ENCODE measurements around the gene ATRN.

ATRN gene

GRCh38 chr20:3553663-3554062, 82.8 kb downstream of the ATRN start:
- no peak overlapping the region for H3K4me3 ChIP-seq (ENCODE audit: low read depth, low read length)
- DNase-seq (ENCODE audit: low read depth) = no peak
- TF ChIP-seq, protein P1, sequence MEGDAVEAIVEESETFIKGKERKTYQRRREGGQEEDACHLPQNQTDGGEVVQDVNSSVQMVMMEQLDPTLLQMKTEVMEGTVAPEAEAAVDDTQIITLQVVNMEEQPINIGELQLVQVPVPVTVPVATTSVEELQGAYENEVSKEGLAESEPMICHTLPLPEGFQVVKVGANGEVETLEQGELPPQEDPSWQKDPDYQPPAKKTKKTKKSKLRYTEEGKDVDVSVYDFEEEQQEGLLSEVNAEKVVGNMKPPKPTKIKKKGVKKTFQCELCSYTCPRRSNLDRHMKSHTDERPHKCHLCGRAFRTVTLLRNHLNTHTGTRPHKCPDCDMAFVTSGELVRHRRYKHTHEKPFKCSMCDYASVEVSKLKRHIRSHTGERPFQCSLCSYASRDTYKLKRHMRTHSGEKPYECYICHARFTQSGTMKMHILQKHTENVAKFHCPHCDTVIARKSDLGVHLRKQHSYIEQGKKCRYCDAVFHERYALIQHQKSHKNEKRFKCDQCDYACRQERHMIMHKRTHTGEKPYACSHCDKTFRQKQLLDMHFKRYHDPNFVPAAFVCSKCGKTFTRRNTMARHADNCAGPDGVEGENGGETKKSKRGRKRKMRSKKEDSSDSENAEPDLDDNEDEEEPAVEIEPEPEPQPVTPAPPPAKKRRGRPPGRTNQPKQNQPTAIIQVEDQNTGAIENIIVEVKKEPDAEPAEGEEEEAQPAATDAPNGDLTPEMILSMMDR (conservative IDR thresholded peaks at IDR 0.05; ENCODE audit: low read depth, low read length) = no peak

DNA sequence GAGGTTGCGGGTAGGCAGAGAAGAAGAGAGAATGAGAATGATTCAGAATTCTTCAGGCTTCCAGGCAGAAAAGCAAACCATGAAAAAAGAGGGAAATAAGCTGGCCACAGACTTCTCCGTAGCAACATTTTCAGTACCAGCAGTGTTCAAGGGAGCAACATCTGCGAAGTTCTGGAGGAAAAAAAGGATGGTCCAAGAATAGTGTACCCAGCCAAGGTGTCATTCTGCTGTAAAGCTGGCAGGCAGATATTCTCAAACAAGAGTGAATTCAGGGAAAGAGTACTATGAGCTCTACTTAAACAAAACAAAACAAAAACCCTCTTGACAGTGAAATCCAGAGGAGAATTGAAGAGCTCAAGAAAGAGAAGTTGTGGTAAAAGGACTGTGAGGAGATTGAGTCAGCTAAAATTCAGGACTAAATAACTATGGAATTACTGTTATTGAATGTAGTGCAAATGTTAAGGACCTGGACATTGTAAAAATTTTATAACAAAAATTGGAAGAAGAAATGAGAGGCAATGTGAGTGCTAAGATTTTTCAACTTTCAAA, 86.5 kb downstream of the ATRN start:
- TF ChIP-seq, protein P1 (conservative IDR thresholded peaks at IDR 0.05; ENCODE audit: low read depth, low read length) = no peak
- H3K4me3 ChIP-seq (ENCODE audit: low read depth, low read length) = no peak overlapping the region
- DNase-seq (ENCODE audit: low read depth) = no peak

- no peak overlapping the region for H3K4me3 ChIP-seq (ENCODE audit: low read depth, low read length)
- DNase-seq (ENCODE audit: low read depth) = no peak
- TF ChIP-seq, protein P1 (conservative IDR thresholded peaks at IDR 0.05; ENCODE audit: low read depth, low read length) = no peak
These were observed 88.4 kb downstream of the ATRN start for GRCh38 chr20:3559231-3559630.

DNA sequence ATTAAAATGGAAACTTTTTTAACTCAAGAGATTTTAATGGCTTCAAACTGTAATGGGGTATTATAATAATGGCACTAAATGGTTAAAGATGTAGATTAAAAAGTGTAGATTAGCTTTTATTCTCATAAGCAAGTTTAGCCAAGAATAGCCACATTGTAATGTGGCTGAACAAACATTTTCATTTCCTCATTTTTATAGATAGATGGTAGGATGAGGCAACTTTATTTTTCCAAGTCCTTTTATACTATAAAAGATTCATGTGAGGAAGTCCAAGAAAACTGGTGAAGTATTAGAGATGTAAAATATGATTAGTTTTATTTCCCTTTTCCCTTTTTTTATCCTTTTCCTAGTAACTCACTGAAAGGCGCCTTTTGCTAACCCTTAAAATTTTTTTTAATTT, 88.8 kb downstream of the ATRN start:
- H3K4me3 ChIP-seq (ENCODE audit: low read depth, low read length) = no peak overlapping the region
- TF ChIP-seq, protein P1 (conservative IDR thresholded peaks at IDR 0.05; ENCODE audit: low read depth, low read length) = no peak
- no peak for DNase-seq (ENCODE audit: low read depth)

GRCh38 chr20:3560162-3560561, 89.3 kb downstream of the ATRN start:
- TF ChIP-seq, protein P1 (conservative IDR thresholded peaks at IDR 0.05; ENCODE audit: low read depth, low read length) = no peak
- H3K4me3 ChIP-seq (ENCODE audit: low read depth, low read length) = no peak overlapping the region
- DNase-seq (ENCODE audit: low read depth) = no peak

- TF ChIP-seq, protein P1 (conservative IDR thresholded peaks at IDR 0.05; ENCODE audit: low read depth, low read length) = no peak
- no peak for DNase-seq (ENCODE audit: low read depth)
These were observed 89.8 kb downstream of the ATRN start for GRCh38 chr20:3560578-3560977.

DNA sequence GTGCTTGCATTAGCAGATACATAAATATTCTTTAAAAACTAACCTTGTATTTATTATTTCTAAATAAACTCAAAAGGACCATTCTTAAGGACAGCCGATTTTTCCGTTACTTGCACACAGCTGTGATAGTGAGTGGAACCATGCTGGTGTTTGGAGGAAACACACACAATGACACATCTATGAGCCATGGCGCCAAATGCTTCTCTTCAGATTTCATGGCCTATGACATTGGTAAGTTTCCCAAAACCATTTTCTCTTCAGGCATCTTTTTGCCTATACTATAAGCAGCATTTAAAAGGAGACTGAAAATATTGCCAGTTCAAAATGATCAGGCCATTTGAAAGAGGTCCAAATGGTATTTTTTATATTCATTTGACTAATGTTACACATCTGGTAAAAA, 92.3 kb downstream of the ATRN start:
- TF ChIP-seq, protein P1 (conservative IDR thresholded peaks at IDR 0.05; ENCODE audit: low read depth, low read length) = no peak
- no peak overlapping the region for H3K4me3 ChIP-seq (ENCODE audit: low read depth, low read length)
- peak; percentile 25 for DNase-seq (ENCODE audit: low read depth)

More at GRCh38 chr20:3560578-3560977, 89.8 kb downstream of the ATRN start:
- H3K4me3 ChIP-seq (ENCODE audit: low read depth, low read length) = no peak overlapping the region

All from choroid plexus epithelial cell (primary cell).